ENCODE data around the gene CHST11. TPM values are rescaled to one million over a fixed set of nuclear protein-coding genes. Genes with fewer than 3 reads are reported as not detected.

CHST11 gene
- total and polyA plus RNA-seq, 7 donors = 0.60 to 22.8 (median 10.0) TPM

DNA sequence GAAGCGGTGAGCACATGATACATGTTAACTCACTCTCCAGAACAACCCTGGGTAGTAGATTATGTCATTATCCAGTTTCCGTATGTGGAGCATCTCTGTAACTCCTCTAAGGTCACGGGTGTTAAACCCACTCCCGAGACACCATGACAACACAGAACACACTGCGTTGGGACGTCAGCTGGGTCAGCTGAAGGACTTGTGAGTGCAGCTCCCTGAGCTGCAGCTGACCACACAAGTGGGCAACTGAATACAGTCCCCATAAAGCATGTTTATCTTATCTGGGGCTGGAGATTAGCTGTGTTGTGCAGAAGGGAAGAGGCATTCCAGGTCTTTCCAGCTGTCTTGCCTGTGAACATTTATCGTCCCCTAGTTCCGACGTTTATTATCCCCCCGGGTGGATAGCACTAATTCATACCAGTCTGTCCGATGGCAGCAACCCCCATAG is 211.5 kb downstream of the CHST11 start:
- intact Hi-C loops (cut with DNase I) = loop anchor here (10.0 kb wide), 1 partner anchor 483 kb away; no protein-coding TSS in a partner anchor
- H3K27ac ChIP-seq = peak overlapping the region; percentile 14 to 85 (median 80)
- TF ChIP-seq, protein P1, sequence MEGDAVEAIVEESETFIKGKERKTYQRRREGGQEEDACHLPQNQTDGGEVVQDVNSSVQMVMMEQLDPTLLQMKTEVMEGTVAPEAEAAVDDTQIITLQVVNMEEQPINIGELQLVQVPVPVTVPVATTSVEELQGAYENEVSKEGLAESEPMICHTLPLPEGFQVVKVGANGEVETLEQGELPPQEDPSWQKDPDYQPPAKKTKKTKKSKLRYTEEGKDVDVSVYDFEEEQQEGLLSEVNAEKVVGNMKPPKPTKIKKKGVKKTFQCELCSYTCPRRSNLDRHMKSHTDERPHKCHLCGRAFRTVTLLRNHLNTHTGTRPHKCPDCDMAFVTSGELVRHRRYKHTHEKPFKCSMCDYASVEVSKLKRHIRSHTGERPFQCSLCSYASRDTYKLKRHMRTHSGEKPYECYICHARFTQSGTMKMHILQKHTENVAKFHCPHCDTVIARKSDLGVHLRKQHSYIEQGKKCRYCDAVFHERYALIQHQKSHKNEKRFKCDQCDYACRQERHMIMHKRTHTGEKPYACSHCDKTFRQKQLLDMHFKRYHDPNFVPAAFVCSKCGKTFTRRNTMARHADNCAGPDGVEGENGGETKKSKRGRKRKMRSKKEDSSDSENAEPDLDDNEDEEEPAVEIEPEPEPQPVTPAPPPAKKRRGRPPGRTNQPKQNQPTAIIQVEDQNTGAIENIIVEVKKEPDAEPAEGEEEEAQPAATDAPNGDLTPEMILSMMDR (IDR thresholded peaks at IDR 0.05) = no peak
- peak in 3 of 4 donors; percentile 30 to 94 (median 68) for TF ChIP-seq EP300 (IDR thresholded peaks at IDR 0.05)
- TF ChIP-seq POLR2AphosphoS5 (IDR thresholded peaks at IDR 0.05) = peak; percentile 36 to 87 (median 50)
- no peak for TF ChIP-seq POLR2A (IDR thresholded peaks at IDR 0.05)
- peak overlapping the region in 2 of 4 donors; percentile 6 to 14 for H3K4me3 ChIP-seq
- H3K36me3 ChIP-seq = no peaks in the 10 kb centered on the region
- WGBS, 2 donors = 44 to 60% methylated on average over 11 of the region's 11 CpGs
- peaks cover 0 to 94% (median 80%) of the 10 kb centered on the region in 4 donors for H3K4me1 ChIP-seq
- H3K27me3 ChIP-seq = no peaks in the 10 kb centered on the region
- no peak for DNase-seq
- no peaks in the 10 kb centered on the region for H3K9me3 ChIP-seq

DNA sequence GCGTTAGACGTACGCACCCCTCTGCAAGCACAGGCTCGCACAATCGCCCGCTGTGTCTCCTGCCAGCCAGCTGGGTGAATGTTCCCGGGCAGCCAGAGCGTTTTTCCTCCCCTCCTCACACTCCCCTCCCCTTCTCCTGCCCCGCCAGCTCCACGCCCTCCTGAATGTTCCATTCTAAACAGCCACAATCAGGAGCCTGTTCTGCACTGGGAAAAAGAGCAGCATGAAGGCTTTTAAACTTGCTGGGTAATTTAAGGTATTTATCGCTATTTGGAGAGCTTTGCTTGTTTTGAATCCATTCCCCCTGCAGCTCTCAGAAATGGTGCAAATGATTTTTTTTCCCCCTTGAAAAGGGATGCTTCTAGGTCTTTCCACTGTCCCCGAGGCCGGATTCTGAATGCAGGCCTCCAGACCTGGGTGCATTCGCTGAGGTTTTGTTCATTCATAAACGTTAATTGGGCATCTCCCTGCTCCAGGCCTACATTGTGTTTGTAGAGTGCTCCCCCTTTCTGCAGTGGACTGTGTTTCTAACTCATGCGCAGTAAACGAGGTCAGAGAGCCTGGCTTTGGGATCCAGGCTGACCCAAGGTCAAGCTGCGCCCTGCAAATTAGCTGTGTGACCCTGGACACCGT is 212.5 kb downstream of the CHST11 start:
- peak; percentile 91 for DNase-seq
- peak overlapping the region in 2 of 4 donors; percentile 6 to 14 for H3K4me3 ChIP-seq
- TF ChIP-seq POLR2AphosphoS5 (IDR thresholded peaks at IDR 0.05) = peak; percentile 21 to 63 (median 55)
- TF ChIP-seq, protein P1 (IDR thresholded peaks at IDR 0.05) = no peak
- H3K4me1 ChIP-seq = peaks cover 0 to 94% (median 84%) of the 10 kb centered on the region in 4 donors
- 28 to 51% methylated on average over 19 of the region's 19 CpGs for WGBS, 2 donors
- no peaks in the 10 kb centered on the region for H3K27me3 ChIP-seq
- no peaks in the 10 kb centered on the region for H3K36me3 ChIP-seq
- intact Hi-C loops (cut with DNase I) = loop anchor here (10.0 kb wide), 1 partner anchor 484 kb away; no protein-coding TSS in a partner anchor
- H3K27ac ChIP-seq = peak overlapping the region; percentile 14 to 85 (median 80)
- no peaks in the 10 kb centered on the region for H3K9me3 ChIP-seq

DNA sequence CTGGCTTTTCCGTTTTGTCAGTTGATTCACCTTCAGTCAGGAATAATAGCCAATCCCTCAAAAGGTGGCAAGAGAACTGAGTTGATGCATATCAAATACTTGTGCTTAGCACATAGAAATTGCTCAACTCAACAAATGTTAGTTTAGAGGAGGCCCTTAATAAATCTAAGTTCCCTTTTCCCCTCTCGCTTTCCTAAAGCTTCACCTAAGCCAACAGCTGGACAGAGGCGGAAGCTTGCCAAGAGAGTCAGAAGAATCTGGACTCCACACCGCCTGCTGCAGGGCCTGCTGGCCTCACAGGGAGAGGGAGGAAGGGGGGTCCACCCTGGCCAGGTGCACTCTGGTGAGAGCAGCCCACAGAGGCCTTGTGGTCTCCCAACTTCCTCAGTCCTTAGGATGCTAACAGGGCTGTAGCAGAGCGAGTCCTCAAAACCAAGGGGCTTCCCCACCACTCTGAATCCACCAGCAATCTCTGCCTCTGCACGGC is 213.1 kb downstream of the CHST11 start:
- H3K9me3 ChIP-seq = no peaks in the 10 kb centered on the region
- no peaks in the 10 kb centered on the region for H3K36me3 ChIP-seq
- intact Hi-C loops (cut with DNase I) = loop anchor here (2.0 to 10.0 kb wide), 5 partner anchors 47 to 485 kb away; no protein-coding TSS in a partner anchor
- no peaks in the 10 kb centered on the region for H3K27me3 ChIP-seq
- peak overlapping the region; percentile 14 to 85 (median 80) for H3K27ac ChIP-seq
- DNase-seq = peak; percentile 88
- H3K4me3 ChIP-seq = no peak overlapping the region
- no peak for TF ChIP-seq POLR2A (IDR thresholded peaks at IDR 0.05)
- TF ChIP-seq POLR2AphosphoS5 (IDR thresholded peaks at IDR 0.05) = peak in 2 of 4 donors; percentile 9 to 12
- 47 to 75% methylated on average over 6 of the region's 6 CpGs for WGBS, 2 donors
- peaks cover 0 to 91% (median 82%) of the 10 kb centered on the region in 4 donors for H3K4me1 ChIP-seq

DNA sequence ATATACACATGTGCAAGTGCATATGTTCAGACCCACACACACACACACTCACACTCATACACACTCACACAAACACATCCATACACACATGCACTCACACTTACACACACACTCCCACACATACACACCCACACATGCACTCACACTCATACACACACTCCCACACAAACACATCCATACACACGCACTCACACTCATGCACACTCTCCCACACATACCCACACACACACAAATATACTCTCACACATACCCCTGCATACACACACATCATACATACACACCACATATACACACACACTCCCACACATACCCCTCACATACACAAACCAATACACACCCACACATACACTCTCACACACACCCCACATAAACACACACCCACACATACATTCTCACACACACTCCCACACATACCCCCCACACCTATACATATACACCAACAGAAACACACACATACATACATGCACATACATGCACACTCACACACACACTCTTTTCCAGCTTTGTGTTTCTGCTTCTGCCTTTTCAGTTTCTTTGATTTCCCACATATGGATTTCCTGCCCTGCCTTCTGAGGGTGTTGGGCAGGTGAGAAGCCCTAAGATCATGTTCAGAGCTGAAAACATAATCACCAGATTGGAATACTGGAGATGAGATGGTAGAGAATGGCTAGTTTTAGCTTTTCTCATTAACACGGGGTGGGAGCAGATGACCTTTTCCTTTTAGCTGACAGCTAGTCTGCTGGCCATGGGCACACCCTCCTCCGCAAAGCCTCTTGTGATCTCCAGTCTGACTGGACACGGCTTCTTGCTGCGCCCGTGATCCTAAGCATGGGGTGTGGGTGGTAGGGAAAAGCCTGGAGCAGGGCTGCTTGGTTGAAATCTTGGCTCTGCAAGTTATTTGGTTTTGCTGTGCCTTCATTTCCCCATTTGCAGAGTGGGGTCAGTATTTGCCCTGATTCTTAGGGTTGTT is 214.0 kb downstream of the CHST11 start:
- WGBS, 2 donors = 75 to 78% methylated on average over 6 of the region's 6 CpGs
- Histone ChIP-seq H3K36me3 (no peaks in the 10 kb centered on the region), H3K27me3 (no peaks in the 10 kb centered on the region), H3K27ac (peak overlapping the region; percentile 31 to 85 (median 80)), H3K4me1 (peaks cover 0 to 83% (median 79%) of the 10 kb centered on the region in 4 donors), H3K4me3 (no peak overlapping the region), H3K9me3 (no peaks in the 10 kb centered on the region)
- no peak for DNase-seq
- no peak for TF ChIP-seq EP300 (IDR thresholded peaks at IDR 0.05)
- TF ChIP-seq, protein P1 (IDR thresholded peaks at IDR 0.05) = no peak
- TF ChIP-seq POLR2AphosphoS5 (IDR thresholded peaks at IDR 0.05) = no peak
- TF ChIP-seq POLR2A (IDR thresholded peaks at IDR 0.05) = no peak
- intact Hi-C loops (cut with DNase I) = loop anchor here (2.0 to 10.0 kb wide), 4 partner anchors 47 to 286 kb away; no protein-coding TSS in a partner anchor

All from sigmoid colon (tissue), 7 donors.